Large intestine (tissue), 3 donors: ENCODE measurements around the gene PPP6R3. TPM values are rescaled to one million over a fixed set of nuclear protein-coding genes. Genes with fewer than 3 reads are reported as not detected.

Experiments
- DNase-seq, 2 donors: peaks; one replicate each; pipeline versions ENCODE4 v3.0.0 to v3.0.0-alpha.2; 2013
- H3K27ac ChIP-seq: one replicate; pipeline ENCODE4 v1.5.1; 2013; ENCODE audit warnings: low read length
- H3K27me3 ChIP-seq: 2 replicates; pipeline ENCODE4 v1.6.1; 2013; ENCODE audit warnings: low read length; ENCODE audit not compliant: control insufficient read depth, insufficient read depth
- H3K36me3 ChIP-seq: 2 replicates; pipeline ENCODE4 v1.6.1; 2013; ENCODE audit warnings: low read length; ENCODE audit not compliant: control insufficient read depth, insufficient read depth
- H3K4me1 ChIP-seq: one replicate; pipeline ENCODE4 v1.6.1; 2013; ENCODE audit warnings: low read length; ENCODE audit not compliant: control insufficient read depth, insufficient read depth
- H3K4me3 ChIP-seq: one replicate; pipeline ENCODE4 v1.5.1; 2013; ENCODE audit warnings: low read length
- H3K9me3 ChIP-seq: one replicate; pipeline ENCODE4 v1.6.1; 2013; ENCODE audit warnings: mild to moderate bottlenecking, low read depth, low read length, moderate library complexity; ENCODE audit not compliant: control insufficient read depth
- WGBS: methylation state at CpG from one replicate; pipeline ENCODE4 v1.1.5; 2013; ENCODE audit warnings: low lambda C conversion rate; ENCODE audit not compliant: insufficient coverage; 5-methylcytosine and 5-hydroxymethylcytosine counted together
- polyA plus RNA-seq: library from polyadenylated mRNA; unstranded; fragments of 120-200 nt; gene quantifications from one replicate; pipeline ENCODE4 v1.2.1, GENCODE V29; 2013

The PPP6R3 gene
- polyA plus RNA-seq, 1 donor: 70.5 TPM

DNA sequence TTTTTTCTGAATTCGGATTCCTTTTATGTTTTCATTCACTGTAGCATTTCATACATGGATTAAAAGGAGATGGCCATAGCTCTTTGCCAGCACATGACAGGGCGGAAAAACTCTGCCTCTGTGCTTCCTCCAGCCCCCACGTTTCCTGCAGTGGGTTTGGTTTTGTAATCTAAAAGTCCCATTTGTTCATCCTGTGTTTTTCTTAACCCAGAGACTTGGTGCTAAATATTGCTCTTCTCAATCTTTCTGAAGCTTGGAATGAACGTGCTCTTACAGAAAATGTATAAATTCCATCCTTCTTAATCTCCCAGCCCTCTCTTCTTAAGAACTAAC is 89.9 kb downstream of the PPP6R3 start:
- WGBS: 87% methylated on average over 3 of the region's 4 CpGs
- no peaks in the 10 kb centered on the region for H3K9me3 ChIP-seq
- DNase-seq: no peak
- peaks cover 66% of the 10 kb centered on the region for H3K36me3 ChIP-seq
- no peak overlapping the region for H3K4me3 ChIP-seq
- H3K27ac ChIP-seq: no peak overlapping the region
- no peaks in the 10 kb centered on the region for H3K27me3 ChIP-seq
- no peaks in the 10 kb centered on the region for H3K4me1 ChIP-seq

GRCh38 chr11:68551223-68551622 is 90.7 kb downstream of the PPP6R3 start:
- WGBS: 92% methylated on average over 4 of the region's 7 CpGs
- Histone ChIP-seq H3K27me3 (no peaks in the 10 kb centered on the region), H3K4me3 (no peak overlapping the region), H3K27ac (no peak overlapping the region), H3K36me3 (peaks cover 61% of the 10 kb centered on the region), H3K4me1 (no peaks in the 10 kb centered on the region), H3K9me3 (no peaks in the 10 kb centered on the region)
- no peak for DNase-seq

DNA sequence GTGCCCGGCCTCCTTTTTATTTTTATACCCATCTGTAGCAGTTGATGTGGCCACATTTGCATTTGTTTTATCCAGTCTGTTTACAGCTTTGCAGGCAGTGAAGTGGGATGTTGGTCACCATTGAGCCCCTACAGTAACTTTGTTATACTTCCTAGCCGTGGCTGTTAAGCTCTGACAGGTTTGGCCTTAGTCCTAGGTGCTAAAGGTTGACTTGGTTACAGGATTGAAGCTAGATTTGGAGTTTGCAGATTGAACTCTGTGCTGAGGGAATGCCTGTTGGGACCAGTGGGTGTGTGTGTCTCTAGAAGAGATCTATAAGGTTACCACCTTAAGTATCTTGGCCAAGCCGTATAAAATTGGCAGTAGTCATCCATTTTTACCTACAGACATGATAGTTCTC is 91.2 kb downstream of the PPP6R3 start:
- H3K9me3 ChIP-seq: no peaks in the 10 kb centered on the region
- H3K27ac ChIP-seq: no peak overlapping the region
- H3K4me3 ChIP-seq: no peak overlapping the region
- H3K36me3 ChIP-seq: peaks cover 57% of the 10 kb centered on the region
- no peak for DNase-seq
- no peaks in the 10 kb centered on the region for H3K4me1 ChIP-seq
- H3K27me3 ChIP-seq: no peaks in the 10 kb centered on the region
- WGBS: 60% methylated on average over 1 of the region's 3 CpGs

DNA sequence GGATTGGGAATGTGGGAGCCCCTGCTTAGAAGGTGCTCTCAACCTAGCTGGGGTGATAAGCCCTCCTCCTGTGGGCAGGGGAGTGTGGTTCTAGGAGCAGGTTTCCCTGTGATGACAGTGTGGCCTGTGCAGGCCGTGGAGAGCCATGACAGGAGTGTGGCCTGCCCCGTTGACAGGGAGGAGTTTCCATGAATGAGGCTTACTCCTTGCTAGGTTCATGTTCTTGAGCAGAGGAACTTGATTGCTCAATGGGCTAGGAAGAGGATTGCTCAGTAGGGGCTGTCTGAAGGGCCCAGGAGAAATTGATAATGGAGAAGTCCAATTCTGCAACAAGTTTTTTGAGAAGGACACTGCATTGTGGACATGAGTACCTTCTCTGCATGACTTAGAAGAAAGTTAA is 92.0 kb downstream of the PPP6R3 start:
- peaks cover 56% of the 10 kb centered on the region for H3K36me3 ChIP-seq
- H3K9me3 ChIP-seq: no peaks in the 10 kb centered on the region
- no CpG with 5 or more reads among the region's 2 CpGs for WGBS
- no peaks in the 10 kb centered on the region for H3K27me3 ChIP-seq
- no peaks in the 10 kb centered on the region for H3K4me1 ChIP-seq
- no peak overlapping the region for H3K27ac ChIP-seq
- H3K4me3 ChIP-seq: no peak overlapping the region
- no peak for DNase-seq

DNA sequence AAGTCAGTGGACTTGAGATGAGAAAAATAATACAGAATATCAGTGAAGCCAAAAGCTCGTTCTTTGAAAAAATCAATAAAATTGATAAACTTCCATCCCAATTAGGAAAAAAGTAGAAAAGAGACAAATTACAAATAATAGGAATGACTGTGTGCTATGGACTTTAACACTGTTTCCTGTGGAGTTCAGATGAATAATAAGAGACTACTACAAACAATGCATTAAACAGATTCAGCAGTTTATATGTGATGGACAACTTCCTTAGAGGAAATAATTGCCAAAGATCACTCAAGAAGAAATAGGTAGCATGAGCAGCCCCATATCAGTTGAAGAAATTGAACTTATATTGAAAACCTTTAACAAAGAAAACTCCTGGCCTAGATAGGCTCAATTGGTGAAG is 99.7 kb downstream of the PPP6R3 start:
- H3K36me3 ChIP-seq: peaks cover 54% of the 10 kb centered on the region
- DNase-seq: no peak
- no peaks in the 10 kb centered on the region for H3K4me1 ChIP-seq
- no peaks in the 10 kb centered on the region for H3K27me3 ChIP-seq
- no peak overlapping the region for H3K4me3 ChIP-seq
- WGBS: 90% methylated on average over 1 of the region's 1 CpG
- no peak overlapping the region for H3K27ac ChIP-seq
- no peaks in the 10 kb centered on the region for H3K9me3 ChIP-seq

DNA sequence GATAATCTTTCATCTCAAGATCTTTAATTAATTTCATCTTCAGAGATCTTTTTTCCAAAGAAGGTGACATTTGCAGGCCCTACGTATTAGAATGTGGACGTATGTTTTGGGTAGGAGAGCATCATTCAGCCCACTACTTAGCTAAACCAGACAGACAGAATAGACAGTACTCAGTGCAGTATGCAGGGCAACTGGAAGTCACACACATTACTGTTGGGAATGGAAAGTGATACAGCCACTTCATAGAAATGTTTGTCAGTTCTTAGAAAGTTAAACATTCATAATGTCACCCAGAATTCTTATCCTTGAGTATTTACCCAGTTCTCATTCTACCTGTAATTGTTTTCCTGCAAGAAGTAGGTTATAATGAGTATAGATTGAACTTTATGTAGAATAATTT is 102.9 kb downstream of the PPP6R3 start:
- no peaks in the 10 kb centered on the region for H3K27me3 ChIP-seq
- no peaks in the 10 kb centered on the region for H3K9me3 ChIP-seq
- H3K4me1 ChIP-seq: no peaks in the 10 kb centered on the region
- no peak overlapping the region for H3K27ac ChIP-seq
- no peak overlapping the region for H3K4me3 ChIP-seq
- WGBS: no CpG with 5 or more reads among the region's 2 CpGs
- H3K36me3 ChIP-seq: peaks cover 65% of the 10 kb centered on the region
- DNase-seq: no peak

DNA sequence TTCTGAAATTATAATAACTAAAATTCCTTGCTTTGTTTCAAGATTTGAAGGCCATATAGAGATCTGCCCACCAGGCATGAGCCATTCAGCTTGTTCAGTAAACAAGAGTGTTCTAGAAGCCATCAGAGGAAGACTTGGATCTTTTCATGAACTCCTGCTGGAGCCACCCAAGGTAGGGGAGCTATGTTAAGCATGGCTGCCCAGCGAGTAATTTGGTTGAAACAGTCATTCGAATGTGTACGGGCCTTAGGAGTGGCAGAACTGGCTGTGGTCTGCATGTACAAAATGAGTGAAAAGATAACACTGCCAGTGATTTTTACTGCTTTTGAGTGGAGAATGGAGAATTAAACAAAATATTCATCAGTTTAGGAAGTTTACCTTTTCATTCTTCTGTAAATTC is 103.7 kb downstream of the PPP6R3 start:
- no peaks in the 10 kb centered on the region for H3K27me3 ChIP-seq
- WGBS: 90% methylated on average over 2 of the region's 3 CpGs
- H3K9me3 ChIP-seq: no peaks in the 10 kb centered on the region
- peaks cover 66% of the 10 kb centered on the region for H3K36me3 ChIP-seq
- DNase-seq: no peak
- no peak overlapping the region for H3K27ac ChIP-seq
- no peak overlapping the region for H3K4me3 ChIP-seq
- H3K4me1 ChIP-seq: no peaks in the 10 kb centered on the region

GRCh38 chr11:68565768-68566167 is 105.2 kb downstream of the PPP6R3 start:
- Histone ChIP-seq H3K27me3 (no peaks in the 10 kb centered on the region), H3K4me3 (no peak overlapping the region), H3K4me1 (no peaks in the 10 kb centered on the region), H3K9me3 (no peaks in the 10 kb centered on the region), H3K36me3 (peaks cover 66% of the 10 kb centered on the region), H3K27ac (no peak overlapping the region)
- no CpG with 5 or more reads among the region's 5 CpGs for WGBS
- DNase-seq: no peak

GRCh38 chr11:68567553-68567952 is 107.0 kb downstream of the PPP6R3 start:
- no peaks in the 10 kb centered on the region for H3K9me3 ChIP-seq
- no peaks in the 10 kb centered on the region for H3K4me1 ChIP-seq
- H3K36me3 ChIP-seq: peaks cover 69% of the 10 kb centered on the region
- H3K27me3 ChIP-seq: no peaks in the 10 kb centered on the region
- H3K4me3 ChIP-seq: no peak overlapping the region
- H3K27ac ChIP-seq: no peak overlapping the region
- no CpG with 5 or more reads among the region's 3 CpGs for WGBS
- DNase-seq: no peak

GRCh38 chr11:68569357-68569756 is 108.8 kb downstream of the PPP6R3 start:
- peaks cover 69% of the 10 kb centered on the region for H3K36me3 ChIP-seq
- H3K4me1 ChIP-seq: no peaks in the 10 kb centered on the region
- DNase-seq: no peak
- no peaks in the 10 kb centered on the region for H3K27me3 ChIP-seq
- H3K4me3 ChIP-seq: no peak overlapping the region
- no CpG with 5 or more reads among the region's 1 CpG for WGBS
- no peaks in the 10 kb centered on the region for H3K9me3 ChIP-seq
- H3K27ac ChIP-seq: no peak overlapping the region

- WGBS: no CpG with 5 or more reads among the region's 1 CpG
- no peaks in the 10 kb centered on the region for H3K4me1 ChIP-seq
- H3K9me3 ChIP-seq: no peaks in the 10 kb centered on the region
- H3K36me3 ChIP-seq: peaks cover 68% of the 10 kb centered on the region
- H3K27me3 ChIP-seq: no peaks in the 10 kb centered on the region
- DNase-seq: no peak
- H3K27ac ChIP-seq: no peak overlapping the region
- no peak overlapping the region for H3K4me3 ChIP-seq
These were observed 110.1 kb downstream of the PPP6R3 start for GRCh38 chr11:68570691-68571090.
